ENCODE data around the gene TSPOAP1. TPM values are rescaled to one million over a fixed set of nuclear protein-coding genes. Genes with fewer than 3 reads are reported as not detected.

TSPOAP1 gene
- total and polyA plus RNA-seq, 2 of the 13 experiments (the other 11 are each of a cell fraction or from before 2014, with no cell fraction given): not detected

DNA sequence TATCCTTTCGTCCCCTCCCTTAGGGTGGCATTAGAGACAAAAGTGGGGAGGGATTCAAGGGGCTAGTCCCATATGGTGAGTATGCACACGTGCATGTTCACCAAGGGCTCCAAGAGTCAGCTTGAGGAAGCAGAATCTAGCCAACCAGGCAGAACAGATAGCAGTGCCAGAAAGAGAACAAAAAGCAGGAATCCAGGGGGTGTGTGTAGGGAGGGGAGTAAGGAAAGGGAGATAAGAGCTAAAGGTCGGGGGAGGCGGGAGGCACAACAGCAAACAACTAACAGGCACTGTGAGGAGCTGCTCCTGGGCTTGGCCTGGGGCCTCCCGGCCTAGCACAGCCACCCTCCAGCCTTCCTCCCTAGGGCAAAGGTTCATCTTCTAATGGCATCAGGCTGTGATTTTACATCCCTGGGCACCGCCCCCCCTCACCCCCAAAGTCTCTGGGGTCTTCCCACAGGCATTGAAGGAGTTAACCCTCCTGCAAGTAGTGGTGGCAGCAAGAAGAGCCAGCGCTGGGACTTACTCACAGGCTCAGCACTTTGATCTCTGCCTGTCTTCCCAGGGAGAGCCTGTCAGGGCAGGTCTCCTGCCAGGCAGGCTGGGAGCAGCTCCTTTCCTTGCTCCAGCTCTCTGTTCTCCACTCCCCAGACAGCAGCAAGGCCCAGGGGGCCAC lies 35.8 kb upstream of the TSPOAP1 start (continued):
- TF ChIP-seq, protein P1, sequence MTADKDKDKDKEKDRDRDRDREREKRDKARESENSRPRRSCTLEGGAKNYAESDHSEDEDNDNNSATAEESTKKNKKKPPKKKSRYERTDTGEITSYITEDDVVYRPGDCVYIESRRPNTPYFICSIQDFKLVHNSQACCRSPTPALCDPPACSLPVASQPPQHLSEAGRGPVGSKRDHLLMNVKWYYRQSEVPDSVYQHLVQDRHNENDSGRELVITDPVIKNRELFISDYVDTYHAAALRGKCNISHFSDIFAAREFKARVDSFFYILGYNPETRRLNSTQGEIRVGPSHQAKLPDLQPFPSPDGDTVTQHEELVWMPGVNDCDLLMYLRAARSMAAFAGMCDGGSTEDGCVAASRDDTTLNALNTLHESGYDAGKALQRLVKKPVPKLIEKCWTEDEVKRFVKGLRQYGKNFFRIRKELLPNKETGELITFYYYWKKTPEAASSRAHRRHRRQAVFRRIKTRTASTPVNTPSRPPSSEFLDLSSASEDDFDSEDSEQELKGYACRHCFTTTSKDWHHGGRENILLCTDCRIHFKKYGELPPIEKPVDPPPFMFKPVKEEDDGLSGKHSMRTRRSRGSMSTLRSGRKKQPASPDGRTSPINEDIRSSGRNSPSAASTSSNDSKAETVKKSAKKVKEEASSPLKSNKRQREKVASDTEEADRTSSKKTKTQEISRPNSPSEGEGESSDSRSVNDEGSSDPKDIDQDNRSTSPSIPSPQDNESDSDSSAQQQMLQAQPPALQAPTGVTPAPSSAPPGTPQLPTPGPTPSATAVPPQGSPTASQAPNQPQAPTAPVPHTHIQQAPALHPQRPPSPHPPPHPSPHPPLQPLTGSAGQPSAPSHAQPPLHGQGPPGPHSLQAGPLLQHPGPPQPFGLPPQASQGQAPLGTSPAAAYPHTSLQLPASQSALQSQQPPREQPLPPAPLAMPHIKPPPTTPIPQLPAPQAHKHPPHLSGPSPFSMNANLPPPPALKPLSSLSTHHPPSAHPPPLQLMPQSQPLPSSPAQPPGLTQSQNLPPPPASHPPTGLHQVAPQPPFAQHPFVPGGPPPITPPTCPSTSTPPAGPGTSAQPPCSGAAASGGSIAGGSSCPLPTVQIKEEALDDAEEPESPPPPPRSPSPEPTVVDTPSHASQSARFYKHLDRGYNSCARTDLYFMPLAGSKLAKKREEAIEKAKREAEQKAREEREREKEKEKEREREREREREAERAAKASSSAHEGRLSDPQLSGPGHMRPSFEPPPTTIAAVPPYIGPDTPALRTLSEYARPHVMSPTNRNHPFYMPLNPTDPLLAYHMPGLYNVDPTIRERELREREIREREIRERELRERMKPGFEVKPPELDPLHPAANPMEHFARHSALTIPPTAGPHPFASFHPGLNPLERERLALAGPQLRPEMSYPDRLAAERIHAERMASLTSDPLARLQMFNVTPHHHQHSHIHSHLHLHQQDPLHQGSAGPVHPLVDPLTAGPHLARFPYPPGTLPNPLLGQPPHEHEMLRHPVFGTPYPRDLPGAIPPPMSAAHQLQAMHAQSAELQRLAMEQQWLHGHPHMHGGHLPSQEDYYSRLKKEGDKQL (CRISPR knock-in tag; IDR thresholded peaks at IDR 0.05; ENCODE audit: low read depth): no peak; the same call in 1 of the 2 replicates
- TF ChIP-seq, protein P2, sequence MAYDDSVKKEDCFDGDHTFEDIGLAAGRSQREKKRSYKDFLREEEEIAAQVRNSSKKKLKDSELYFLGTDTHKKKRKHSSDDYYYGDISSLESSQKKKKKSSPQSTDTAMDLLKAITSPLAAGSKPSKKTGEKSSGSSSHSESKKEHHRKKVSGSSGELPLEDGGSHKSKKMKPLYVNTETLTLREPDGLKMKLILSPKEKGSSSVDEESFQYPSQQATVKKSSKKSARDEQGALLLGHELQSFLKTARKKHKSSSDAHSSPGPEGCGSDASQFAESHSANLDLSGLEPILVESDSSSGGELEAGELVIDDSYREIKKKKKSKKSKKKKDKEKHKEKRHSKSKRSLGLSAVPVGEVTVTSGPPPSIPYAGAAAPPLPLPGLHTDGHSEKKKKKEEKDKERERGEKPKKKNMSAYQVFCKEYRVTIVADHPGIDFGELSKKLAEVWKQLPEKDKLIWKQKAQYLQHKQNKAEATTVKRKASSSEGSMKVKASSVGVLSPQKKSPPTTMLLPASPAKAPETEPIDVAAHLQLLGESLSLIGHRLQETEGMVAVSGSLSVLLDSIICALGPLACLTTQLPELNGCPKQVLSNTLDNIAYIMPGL (CRISPR knock-in tag; IDR thresholded peaks at IDR 0.05; ENCODE audit: borderline replicate concordance in 1 of 2, low read depth in 1 of 2): 0 out of 4 replicates have a peak, but pooled peaks of 1 of the 2 experiments have one; percentile 8
- TF ChIP-seq BRD4 (CRISPR knock-in tag; IDR thresholded peaks at IDR 0.05) (no peak), TIGD3 (CRISPR knock-in tag; IDR thresholded peaks at IDR 0.05; ENCODE audit: borderline replicate concordance) (no peak), ZNF333 (CRISPR knock-in tag; IDR thresholded peaks at IDR 0.05; ENCODE audit: borderline replicate concordance) (no peak), CBX2 (IDR thresholded peaks at IDR 0.05; ENCODE audit: low read depth, low read length) (no peak), CBX2 (CRISPR knock-in tag; IDR thresholded peaks at IDR 0.05; ENCODE audit: low read depth) (no peak), ZNF761 (CRISPR knock-in tag; conservative IDR thresholded peaks at IDR 0.05) (no peak), HDAC1 (CRISPR knock-in tag; IDR thresholded peaks at IDR 0.05) (no peak), ISL2 (CRISPR knock-in tag; IDR thresholded peaks at IDR 0.05) (peak; percentile 86), SALL2 (CRISPR knock-in tag; IDR thresholded peaks at IDR 0.05) (no peak), SRSF1 (optimal IDR thresholded peaks at IDR 0.05; ENCODE audit: low read depth, low read length) (no peak), NONO (IDR thresholded peaks at IDR 0.05) (no peak), NONO (CRISPR knock-in tag; conservative IDR thresholded peaks at IDR 0.05) (0 out of 2 replicates have a peak, but pooled peaks have one; percentile 39), ZNF724P (CRISPR knock-in tag; IDR thresholded peaks at IDR 0.05; ENCODE audit: borderline replicate concordance) (no peak), FOSL1 (CRISPR knock-in tag; IDR thresholded peaks at IDR 0.05; ENCODE audit: borderline replicate concordance) (no peak), MAFF (IDR thresholded peaks at IDR 0.05; ENCODE audit: low read depth, low read length) (no peak), SOX13 (IDR thresholded peaks at IDR 0.05) (peak; percentile 91), SOX13 (CRISPR knock-in tag; conservative IDR thresholded peaks at IDR 0.05 in 1 of 2, IDR thresholded peaks at IDR 0.05 in 1 of 2) (peak in 1 of 2 experiments; percentile 90; a peak in 2 of 4 replicates), CERS6 (CRISPR knock-in tag; IDR thresholded peaks at IDR 0.05) (no peak), NFRKB (IDR thresholded peaks at IDR 0.05) (no peak)

All from HepG2 (cell line).